Fibroblast of lung (primary cell): ENCODE data around the gene ST13.

Source experiments
- EZH2 ChIP-seq: IDR thresholded peaks from 2 replicates; pipeline ENCODE4 v1.5.1; 2012; ENCODE audit warnings: low read length, control low read depth, mild to moderate bottlenecking; ENCODE audit errors: missing control alignments
- TF ChIP-seq, protein P1 (sequence below), 2 donors: IDR thresholded peaks in 1 of 2; conservative IDR thresholded peaks in 1 of 2; 1 replicate in 1 of 2; 2 replicates in 1 of 2; pipeline ENCODE4 v1.5.1; 2011 to 2012; ENCODE audit warnings: low read length in 2 of 2, control low read depth in 1 of 2, inconsistent platforms in 1 of 2, low read depth in 1 of 2, mild to moderate bottlenecking in 1 of 2

DNA sequence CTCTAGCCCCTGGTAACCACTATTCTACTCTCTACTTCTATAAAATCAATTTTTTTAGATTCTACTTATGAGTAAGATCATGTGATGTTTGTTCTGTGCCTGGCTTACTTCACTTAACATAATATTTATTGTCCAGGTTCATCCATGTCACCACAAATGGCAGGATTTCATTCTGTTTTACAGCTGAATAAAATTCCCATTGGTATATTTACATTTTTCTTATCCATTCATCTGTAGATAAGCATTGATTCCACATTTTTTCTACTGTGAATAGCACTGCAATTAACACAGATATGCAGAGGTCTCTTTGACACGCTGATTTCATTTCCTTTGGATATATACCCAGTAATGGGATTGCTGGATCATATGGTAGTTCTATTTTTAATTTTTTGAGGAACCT is 53.1 kb downstream of the ST13 start:
- TF ChIP-seq, protein P1, sequence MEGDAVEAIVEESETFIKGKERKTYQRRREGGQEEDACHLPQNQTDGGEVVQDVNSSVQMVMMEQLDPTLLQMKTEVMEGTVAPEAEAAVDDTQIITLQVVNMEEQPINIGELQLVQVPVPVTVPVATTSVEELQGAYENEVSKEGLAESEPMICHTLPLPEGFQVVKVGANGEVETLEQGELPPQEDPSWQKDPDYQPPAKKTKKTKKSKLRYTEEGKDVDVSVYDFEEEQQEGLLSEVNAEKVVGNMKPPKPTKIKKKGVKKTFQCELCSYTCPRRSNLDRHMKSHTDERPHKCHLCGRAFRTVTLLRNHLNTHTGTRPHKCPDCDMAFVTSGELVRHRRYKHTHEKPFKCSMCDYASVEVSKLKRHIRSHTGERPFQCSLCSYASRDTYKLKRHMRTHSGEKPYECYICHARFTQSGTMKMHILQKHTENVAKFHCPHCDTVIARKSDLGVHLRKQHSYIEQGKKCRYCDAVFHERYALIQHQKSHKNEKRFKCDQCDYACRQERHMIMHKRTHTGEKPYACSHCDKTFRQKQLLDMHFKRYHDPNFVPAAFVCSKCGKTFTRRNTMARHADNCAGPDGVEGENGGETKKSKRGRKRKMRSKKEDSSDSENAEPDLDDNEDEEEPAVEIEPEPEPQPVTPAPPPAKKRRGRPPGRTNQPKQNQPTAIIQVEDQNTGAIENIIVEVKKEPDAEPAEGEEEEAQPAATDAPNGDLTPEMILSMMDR (conservative IDR thresholded peaks at IDR 0.05 in 1 of 2, IDR thresholded peaks at IDR 0.05 in 1 of 2; ENCODE audit: low read depth in 1 of 2, low read length in 2 of 2): no peak
- no peak for TF ChIP-seq EZH2
